Activated CD4-positive, alpha-beta T cell treated with anti-CD3 and anti-CD28 coated beads for 1 hour (primary cell): ENCODE results near the gene SH3PXD2A.

Experiments used
- DNase-seq: peaks from one replicate; pipeline ENCODE4 v3.0.0-alpha.2; 2020

SH3PXD2A gene

DNA sequence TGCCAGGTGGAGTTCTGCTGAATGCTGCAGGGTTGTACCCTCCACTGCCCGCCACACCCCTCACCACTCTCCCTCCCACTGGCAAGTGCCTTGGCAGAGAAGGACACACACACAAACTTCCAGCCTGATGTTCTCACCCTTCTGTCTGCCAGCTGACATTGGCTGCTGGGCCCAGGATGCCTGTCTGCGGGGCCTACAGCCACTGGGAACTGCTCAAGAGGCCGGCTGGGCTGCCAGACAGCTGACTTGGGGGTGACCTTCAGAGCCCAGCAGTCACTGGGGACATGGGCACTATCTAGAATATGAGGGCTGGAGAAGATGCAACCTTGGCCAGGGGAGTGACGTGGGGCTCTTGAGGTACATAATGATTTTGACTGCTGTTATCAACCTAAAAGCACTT is 157.1 kb downstream of the SH3PXD2A start:
- DNase-seq, result no peak

DNA sequence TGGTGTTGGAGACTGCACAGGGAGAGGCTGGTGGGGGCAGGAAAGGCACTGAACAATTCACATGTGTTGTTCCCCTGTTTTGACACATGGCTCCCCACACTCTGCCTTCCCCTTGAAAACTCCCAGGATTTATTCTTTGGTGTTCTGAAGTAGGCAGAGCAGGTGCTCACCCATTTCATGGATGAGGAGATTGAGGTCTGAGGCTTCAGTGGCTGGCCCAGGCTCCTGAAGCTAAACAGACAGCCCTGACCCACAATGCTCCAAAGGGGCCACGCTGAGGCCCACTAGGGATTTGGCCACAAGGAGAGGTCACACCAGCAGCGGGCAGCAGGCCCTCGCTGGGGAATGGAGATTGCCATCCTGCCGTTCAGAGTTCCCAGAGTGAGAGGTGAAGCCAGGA is 157.6 kb downstream of the SH3PXD2A start:
- DNase-seq, result no peak

DNA sequence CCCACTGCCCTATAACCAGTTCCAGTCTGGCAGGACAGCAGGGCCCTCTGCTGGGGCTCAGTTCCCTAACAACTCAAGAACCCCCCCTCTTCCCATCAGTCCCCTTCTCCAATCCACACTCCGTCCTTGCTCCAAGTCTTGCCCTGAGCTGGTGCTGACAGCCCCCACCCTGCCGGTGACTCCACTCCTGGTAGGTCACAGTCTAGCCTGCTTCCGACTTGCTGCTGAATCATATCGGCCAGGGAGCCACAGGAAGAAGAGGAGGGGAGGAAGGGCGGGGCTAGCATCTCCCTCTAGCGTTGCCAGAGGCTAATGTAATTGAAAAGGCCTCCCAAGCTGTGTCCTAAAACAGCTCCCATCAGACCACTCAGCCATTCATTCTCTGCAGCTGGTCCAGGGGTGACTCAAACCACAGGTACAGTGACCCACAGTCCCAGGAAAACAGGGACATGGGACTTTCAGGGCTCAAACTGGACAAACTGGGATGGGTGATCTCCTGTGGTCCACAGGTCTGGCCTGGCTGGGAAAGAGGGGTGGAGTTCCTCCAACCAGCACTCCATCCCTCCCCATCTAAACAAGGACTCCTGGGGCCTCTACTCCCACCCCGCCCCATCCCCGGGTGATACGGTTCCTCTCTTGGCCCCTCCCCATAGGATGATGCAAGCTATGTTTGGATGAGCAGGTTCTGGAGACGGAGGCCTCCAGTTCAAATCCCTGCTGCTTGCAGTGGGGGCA is 158.8 kb downstream of the SH3PXD2A start:
- DNase-seq, result peak; percentile 56

DNA sequence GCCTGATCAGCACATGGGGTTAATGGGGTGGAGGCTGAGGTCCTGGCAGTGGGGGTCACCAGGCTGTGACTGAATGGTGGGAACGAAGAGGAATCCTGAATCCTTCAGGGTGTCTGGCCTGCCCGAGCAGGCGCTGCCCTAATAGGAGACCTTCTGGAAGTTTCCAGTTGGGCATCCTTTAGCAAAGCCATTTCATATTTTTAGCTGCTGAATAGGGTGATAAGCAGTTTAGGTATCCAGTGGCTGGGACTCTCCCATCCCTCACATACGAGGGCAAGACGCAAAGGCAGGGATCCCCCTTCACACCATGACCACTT is 159.3 kb downstream of the SH3PXD2A start:
- no peak for DNase-seq

DNA sequence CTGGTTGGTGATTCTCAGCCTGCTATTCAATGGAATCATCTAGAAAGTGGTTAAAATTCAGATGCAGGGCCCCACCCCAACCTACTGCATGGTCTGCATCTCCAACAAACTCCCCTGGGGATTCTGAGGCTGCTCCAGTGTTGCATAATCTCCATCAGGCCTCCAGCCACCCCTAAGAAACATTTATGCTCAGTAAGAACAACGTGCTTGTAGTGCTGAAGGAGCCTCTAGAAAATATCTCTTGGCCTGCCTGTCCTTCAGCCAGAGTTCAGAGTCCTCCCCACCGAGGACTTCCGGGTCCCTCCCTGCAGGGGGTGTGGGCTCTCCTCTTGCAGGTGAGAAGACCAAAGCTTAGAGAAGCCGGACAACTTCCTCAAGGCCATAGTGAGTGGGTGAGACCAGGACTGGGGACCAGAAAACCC is 159.8 kb downstream of the SH3PXD2A start:
- DNase-seq, result no peak

DNA sequence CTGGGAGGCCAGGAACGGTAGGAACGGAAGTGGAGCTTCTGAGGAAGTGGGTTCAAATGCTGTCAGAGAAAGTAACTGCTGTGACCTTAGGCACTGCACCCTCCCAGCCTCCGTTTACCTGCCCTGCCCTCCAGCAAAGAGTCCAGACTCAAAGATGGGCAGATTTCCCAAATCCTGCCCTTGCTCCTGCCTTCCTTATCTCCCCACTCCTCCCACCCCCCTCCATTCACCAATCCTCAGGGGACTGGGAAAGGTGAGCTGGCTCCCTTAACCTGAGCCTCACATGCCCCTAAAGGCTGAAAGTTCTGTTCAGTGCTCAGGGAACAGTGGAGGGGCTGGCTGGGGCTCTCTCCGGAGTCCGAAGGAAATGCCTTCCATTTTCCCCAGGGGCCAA is 161.6 kb downstream of the SH3PXD2A start:
- no peak for DNase-seq

DNA sequence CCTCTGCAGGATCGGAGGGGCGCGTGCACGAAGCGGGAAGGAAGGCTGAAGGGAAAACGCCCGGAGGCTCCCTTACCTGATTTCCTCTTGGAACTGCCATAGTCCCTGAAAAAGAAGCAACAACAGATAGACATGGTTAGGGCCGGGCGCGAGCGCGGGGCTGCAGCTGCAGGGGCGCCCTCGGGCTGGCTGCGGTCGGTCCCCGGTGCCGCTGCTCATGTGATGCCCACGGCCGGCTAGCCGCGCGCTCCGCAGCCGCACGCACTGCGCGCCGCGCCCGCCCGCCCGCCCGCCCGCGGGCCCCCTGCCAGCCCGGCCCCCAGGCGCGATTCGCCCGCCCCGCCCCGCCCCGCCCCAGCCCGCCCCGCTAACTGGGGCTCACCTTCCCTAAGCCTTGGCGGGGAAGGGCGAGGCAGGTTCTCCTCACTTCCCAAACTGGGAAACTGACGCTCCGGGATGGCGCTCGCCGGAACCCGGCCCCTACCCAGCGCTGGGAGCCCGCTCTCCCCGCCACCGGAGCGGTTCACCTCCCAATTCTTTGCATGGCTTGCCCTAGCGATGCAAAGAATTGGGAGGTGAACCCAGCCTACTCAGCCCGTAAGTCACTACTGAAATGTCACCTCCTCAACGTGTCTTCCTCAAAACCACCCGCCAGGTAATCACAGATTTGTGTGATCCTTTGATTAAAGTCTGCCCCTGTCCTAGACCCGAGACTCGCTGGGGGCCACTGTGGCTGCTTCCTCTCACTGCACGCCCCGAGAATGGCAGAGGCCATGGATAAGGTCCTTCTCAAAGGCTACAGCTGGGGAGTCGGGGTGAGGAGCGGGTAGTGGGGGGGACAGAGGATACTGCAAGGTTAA is 162.2 kb downstream of the SH3PXD2A start:
- no peak for DNase-seq

DNA sequence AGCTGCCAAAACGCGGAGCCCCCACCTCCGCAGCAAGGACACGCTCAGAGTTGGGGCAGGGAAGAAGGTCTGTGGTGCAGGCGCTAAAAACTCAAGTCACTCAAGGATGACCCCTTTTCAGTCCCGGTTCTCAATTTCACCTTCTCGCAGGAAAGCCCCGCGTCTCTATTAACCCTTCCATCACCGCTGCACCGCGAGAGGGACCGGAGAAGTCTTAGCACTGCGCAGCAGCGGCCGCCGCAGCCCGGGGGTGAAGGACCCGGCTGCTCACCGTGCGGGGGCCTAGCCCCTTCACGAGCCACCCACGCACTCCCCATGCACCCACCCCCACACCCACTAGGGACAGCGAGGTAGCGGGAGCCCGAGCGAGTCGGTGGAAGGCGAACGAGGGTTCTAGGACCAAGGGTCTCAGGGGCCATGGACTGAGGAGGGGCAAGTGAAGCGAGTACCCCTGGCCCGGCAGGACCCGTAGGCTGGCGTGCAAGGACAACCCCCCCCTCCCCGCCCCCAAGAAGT is 162.9 kb downstream of the SH3PXD2A start:
- DNase-seq, result no peak

DNA sequence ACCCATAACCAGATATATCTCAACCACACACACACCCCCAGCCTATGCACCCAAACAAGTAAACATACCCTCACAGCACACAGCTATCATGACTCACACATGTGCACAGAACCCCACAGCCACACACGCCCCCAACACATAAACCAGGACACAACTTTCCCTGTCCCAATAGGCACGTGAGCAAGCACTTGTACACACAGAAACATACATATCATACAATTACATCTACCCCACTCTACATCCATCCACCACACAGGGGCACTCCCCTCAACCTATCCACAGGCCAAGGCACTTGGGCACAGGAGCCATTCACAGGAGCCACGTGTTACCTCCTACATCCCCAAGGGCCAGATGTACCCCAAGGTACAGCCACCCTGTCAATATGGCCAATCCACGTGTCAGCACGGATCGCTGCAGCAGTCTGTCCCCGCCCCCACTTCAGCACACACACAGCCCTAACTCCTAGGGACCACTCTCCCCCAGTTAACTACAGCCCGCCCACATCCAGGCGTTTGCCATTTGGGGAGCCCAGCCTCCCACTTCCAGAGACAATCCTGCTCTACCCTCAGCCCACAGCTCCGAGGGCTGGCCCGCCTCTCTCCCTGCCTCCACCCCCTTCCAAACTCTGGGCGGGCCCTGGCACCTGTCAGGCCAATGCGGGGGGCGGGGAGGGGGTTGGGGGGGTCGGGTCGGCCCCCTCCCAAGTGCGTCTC is 163.5 kb downstream of the SH3PXD2A start:
- DNase-seq, result no peak

DNA sequence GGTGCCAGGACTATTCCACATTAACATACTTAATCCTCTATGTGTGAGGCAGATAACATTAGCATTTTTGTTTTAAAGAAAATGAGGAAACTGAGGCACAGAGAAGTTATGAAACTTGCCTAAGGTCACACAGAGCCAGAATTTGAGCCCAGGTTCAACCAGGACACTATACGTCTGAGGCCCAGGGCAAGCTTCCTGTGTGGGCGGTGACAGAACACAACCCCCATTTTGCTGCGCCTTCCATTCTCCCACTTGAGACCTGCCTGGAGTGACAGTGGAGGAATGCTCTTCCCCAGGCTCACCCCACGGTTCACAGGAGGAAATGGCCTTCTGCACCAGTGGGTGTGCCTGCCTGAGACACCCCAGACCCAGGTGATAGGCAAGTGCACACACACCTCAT is 164.1 kb downstream of the SH3PXD2A start:
- DNase-seq, result no peak

DNA sequence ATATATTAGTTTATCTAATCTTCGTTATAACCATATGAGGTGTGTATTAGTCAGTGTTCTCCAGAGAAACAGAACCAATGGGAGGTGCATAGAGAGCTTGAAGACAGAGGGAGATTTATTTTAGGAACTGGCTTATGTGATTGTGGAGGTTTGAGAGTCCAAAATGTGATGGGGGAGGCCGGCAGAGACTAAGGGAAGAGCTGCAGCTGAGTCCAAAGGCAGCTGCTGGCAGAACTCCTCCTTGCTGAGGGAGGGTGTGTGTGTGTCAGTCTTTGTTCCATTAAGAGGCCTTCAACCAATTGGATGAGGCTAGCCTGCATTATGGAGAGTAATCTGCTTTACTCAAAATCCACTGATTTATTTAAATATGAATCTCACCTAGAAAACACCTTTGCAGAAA is 165.1 kb downstream of the SH3PXD2A start:
- DNase-seq, result no peak

DNA sequence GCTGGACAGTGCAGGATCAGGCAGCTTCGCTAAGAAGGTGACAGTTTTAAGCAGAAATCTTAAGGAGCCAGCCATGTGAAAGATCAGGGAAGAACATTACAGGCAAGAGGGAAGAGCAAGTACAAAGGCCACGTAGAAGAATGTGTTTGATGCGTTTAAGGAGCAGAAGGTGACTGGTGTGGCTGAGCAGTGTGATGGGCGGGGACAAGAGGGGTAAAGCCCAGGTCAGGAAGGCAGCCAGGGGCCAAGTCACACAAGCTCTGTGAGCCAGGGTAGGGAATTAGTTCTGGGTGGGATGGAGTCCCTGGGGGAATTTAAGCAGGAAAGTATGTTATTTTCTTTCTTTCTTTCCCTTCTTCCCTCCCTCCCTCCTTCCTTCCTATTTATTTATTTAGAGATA is 166.9 kb downstream of the SH3PXD2A start:
- DNase-seq, result no peak

DNA sequence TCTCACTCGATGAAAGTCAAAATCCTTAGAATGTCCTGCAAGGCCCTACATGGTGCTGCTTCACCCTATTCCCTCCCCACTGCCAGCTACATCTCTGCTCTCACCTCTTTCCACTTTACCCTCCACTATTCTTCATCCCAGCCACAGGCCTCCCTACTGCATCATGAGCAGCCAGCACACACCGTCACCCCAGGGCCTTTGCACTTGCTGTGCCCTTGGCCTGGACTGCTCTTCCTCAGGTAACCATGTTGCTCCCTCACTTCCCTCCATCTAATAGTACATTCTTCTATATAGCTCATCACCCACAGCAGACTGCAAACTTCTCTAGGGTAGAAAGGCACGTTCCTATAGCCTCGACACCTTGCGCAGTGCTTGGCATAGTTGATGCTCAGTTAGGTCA is 167.7 kb downstream of the SH3PXD2A start:
- DNase-seq, result no peak

DNA sequence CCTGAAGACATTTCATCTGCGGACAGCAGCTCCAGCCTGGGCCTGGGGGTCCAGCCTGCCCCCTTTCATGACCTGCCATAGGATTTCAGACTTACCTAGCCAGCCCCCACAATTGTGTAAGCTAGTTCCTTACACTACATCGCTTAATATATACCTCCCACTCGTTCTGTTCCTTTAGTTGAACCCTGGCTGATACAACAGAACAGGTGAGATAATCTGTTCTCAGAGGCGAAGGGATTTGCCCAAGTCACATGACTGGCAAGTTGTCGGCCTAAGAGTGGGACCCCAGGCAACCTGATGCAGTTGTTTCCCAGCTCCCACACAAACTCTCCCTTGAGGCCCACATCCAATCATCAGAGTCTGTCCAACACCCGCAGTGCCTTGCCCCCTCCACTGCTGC is 168.2 kb downstream of the SH3PXD2A start:
- no peak for DNase-seq

DNA sequence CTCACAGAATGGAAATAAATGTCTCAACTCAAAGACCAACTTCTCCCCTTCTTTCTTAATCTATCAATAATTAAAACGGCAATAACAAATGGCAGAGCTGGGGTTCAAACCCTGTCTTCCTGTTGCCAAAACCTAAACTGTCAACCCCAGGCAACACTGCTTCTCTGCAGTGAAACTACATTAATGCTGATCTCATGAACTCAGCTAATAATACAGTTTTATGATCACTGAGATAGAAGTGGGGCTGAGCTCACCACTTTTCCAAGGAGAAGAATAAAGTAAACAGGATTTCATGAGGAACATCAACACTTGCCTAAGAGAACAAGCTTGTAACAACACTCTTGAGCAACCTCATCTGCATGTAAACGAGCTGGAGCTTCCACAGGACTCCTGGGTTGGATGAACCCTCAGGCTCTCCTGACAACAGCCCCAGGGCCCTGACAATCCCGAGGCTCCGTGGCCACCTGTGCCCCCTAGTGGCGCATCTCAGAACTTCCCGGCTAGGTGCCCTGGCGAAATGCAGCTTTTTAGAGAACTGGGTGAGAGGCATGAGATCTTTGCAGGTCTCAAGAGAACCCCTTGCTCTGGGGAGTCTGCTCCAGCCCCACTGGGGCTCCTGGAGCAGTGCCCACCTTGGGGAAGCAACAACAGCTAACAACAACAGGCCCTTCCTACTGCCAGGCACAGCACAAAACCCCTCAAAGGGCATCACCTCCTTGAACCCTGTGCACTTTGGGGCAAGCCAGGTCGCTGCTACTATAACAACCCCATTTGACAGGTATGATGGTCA is 169.3 kb downstream of the SH3PXD2A start:
- DNase-seq, result peak; percentile 60

DNA sequence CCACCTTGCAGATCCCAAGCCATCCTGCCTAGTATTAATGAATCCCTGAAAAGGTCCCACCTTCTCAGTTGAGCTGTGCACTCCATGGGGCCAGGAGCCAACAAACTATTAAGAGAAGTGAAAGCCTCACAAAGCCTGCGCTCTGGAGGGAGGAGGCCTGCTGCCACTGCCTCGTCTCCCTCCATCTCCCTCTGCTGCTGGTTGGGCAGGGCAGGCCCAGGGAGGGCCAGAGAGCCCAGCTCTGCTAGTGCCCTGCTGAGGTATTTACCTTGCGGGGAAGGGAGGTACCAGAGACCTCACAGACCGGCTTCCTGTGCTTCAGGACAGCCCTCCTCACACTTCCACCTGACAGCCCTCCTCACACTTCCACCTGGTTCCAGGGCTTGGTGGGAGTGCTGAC is 171.5 kb downstream of the SH3PXD2A start:
- no peak for DNase-seq

DNA sequence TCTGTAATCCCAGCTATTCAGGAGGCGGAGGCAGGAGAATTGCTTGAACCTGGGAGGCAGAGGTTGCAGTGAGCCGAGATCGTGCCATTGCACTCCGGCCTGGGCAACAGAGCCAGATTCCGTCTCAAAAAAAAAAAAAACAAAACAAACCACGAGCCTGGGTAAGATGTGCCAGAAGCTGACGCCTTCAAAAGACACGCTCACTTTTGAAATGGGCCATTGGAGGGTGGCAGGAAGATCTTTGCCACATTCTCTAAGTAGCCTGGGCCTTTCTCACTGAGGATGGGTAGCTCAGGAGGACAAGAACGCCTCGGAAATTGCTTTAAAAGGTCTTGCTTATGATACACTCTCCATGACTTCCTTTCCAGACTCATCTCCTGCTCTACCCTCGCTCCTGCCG is 172.7 kb downstream of the SH3PXD2A start:
- DNase-seq, result no peak

DNA sequence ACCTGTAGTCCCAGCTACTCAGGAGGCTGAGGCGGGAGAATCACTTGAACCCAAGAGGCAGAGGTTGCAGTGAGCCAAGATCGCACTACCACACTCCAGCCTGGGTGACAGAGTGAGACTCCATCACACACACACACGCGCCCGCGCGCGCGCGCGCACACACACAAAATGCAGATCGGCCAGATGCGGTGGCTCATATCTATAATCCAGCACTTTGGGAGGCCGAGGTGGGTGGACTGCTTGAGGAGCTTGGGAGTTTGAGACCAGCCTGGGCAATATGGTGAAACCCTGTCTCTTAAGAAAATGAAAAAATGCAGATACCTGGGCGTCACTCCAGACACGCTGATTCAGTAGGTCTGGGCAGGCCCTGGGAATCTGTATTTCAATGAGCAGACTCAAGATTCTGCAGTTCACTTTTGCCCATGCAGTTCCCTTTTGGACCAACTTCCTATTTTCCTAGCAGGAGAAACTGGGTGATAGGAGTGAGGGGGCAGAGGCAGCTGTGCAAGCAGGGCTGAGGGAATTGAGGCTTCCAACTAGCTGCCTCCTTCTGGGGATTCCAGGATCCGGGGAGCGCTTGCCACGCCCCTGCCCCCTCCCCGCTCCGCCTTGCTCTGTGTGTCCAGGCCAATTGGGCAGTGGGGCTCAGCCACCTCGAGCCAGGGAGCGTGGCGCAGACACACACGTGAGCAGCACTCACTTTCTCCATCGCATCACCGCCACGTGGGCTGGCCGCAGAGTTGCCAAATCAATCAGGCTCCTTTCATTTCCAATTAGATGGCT is 173.6 kb downstream of the SH3PXD2A start:
- DNase-seq, result no peak

DNA sequence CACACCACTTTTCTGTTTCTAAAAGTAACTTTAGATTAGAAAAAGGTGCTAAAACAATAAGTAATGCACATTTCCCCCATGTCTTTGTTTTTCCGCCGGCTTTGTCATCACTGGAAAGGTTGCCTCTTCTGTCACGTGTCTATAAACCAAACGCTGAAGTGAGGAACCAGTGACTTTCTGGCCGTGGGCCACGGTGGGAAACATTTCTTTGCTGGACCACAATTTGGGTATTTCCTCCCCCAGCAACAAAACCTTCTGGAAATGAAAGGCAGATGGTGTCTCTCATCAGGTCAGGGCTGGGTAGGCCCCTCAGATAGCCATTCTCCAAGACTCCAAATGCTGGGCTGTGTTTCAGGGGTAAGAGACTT is 174.5 kb downstream of the SH3PXD2A start:
- DNase-seq, result no peak

DNA sequence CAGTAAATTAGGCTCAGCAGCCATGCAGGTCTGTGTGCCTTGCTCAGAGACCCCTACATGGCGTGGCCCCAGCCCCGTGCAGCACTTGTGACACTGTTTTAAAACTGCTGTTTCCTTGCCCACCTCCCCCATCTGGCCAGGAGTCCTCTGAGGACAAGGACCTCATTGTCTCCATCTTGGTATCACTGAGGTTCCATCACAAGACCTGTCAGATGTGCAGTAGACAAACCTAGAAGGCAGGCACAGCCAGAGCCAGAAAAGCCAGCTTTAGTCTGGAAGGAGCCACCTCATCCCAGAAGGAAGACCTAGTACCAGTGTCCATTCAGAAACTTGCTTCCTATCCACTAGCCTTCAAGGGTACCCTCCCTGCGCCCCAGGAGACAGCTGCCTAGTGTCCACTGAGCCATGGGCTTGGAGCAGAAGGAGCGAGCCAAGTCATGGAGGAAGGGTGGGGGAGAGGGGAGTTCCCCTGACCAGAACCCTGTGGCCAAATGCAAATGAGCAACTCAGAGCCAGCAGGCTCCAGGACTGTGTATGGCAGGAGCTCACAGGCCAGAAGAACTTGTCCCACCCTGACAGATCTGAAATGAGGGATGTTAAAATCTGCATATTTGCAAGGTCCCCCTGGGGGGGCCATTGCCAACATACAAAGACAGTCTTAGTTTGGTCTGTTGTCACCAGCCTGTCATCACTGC is 176.1 kb downstream of the SH3PXD2A start:
- DNase-seq, result no peak

DNA sequence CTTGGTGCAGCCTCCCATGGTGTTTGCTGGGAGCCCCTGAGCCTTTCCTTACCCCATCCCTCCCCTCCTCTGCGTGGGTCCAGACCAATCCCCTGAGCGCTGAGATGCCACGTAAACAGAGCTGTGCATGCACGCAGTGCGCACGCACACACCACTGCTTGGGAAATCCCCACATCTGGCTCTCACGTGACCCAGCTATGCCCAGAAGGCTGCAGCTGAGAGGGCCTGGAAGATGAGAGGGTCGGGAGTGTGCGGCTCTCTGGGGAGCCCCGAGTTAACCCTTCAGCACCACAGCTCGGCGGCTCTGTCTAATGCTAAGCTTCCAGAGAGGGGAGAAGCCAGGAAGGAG is 177.2 kb downstream of the SH3PXD2A start:
- DNase-seq, result peak; percentile 75
